Omental fat pad (tissue), 4 donors: ENCODE data around the gene SCFD2. TPM values are rescaled to one million over a fixed set of nuclear protein-coding genes. Genes with fewer than 3 reads are reported as not detected.

ENCODE experiments used
- ATAC-seq: fragments of 150-250 bp; one replicate; pipeline ENCODE4 v1.9.1; 2016; ENCODE audit warnings: mild to moderate bottlenecking, moderate library complexity; ENCODE audit not compliant: low FRiP score
- DNase-seq: peaks from one replicate; pipeline ENCODE4 v3.0.0-alpha.2; 2019; ENCODE audit warnings: low spot score
- total RNA-seq, 4 donors: library from RNA; depleted of rRNA; stranded (reverse); fragments of >200 nt; gene quantifications; one replicate each; pipeline ENCODE4 v1.1.0, GENCODE V29; 2016
- TF ChIP-seq, protein P1 (sequence below), 3 donors: fragments of 450-650 bp; IDR thresholded peaks; one replicate each; pipeline ENCODE4 v1.5.1; 2016 to 2017; ENCODE audit warnings: antibody characterized with exemption in 3 of 3, mild to moderate bottlenecking in 3 of 3, moderate library complexity in 2 of 3

Gene SCFD2
- total RNA-seq, 4 donors from 2014 or later: 26.4 to 65.6 (median 28.4) TPM

DNA sequence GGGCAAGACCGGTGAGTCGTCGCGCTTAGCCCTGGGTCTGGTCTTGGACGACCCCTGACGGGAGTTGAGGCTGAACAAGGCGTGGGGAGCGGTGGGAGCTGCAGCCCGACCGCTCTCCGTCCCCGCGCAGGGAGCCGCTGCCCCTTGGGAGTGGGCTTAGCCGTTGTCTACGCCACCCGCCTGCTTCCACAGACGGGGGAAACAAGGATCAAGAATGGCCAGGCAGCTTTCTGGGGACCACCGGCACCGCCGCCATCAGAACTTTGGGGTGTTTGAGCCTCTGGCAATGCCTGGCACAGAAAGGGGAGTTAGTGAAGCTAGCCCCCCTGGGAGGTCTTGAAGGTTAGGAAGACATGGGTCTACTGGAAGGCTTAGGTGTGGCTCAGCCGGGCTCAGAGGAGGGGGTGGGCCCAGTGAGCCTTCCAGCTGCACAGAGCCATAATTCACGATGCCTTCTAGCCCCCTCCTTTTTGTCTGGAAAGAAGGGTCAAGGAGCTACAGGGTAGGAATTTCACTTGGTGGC, 503.2 kb downstream of the SCFD2 start:
- DNase-seq: no peak
- no peak for ATAC-seq
- TF ChIP-seq, protein P1, sequence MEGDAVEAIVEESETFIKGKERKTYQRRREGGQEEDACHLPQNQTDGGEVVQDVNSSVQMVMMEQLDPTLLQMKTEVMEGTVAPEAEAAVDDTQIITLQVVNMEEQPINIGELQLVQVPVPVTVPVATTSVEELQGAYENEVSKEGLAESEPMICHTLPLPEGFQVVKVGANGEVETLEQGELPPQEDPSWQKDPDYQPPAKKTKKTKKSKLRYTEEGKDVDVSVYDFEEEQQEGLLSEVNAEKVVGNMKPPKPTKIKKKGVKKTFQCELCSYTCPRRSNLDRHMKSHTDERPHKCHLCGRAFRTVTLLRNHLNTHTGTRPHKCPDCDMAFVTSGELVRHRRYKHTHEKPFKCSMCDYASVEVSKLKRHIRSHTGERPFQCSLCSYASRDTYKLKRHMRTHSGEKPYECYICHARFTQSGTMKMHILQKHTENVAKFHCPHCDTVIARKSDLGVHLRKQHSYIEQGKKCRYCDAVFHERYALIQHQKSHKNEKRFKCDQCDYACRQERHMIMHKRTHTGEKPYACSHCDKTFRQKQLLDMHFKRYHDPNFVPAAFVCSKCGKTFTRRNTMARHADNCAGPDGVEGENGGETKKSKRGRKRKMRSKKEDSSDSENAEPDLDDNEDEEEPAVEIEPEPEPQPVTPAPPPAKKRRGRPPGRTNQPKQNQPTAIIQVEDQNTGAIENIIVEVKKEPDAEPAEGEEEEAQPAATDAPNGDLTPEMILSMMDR (IDR thresholded peaks at IDR 0.05): no peak

DNA sequence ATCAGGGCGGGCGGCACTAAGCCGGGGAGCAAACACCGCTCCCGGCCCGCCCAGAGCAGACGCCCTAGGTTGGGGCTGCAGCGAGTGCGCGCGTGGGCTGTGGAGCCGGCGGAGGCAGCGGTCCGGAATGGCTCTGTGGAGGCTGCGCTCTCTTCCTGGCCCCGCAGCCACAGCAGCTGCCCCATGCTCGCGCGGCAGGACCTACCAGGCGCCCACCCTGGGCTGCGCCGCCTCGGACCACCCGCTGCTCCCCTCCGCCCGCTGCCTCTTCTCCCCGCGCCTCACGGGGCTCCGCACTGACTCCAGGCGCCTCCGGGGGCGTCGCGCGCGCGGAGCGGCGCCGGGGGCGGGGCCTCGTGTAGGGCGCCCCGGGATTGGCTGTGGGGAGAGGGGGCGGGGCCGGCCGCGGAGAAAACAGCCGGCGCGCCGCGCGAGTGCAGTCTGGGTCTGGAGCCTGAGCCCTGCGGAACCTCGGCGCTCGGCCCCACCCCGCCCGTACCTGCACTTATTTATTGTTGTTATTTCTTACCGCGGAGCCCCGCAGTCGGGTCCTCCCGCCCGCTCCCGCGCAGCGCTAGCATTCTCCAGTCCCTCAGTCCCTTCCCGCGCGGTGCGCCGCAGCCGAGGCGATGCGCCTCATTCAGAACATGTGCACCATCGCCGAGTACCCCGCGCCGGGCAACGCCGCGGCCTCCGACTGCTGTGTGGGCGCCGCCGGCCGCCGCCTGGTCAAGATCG, 503.8 kb downstream of the SCFD2 start, which contains the start of gene RASL11B:
Gene RASL11B, plus strand, starts transcription at position 439 of the 738 bp plus-strand sequence. Its CDS starts 191 bp downstream, at position 630.
- DNase-seq (peak; percentile 59), ATAC-seq (peak; percentile 98)
- TF ChIP-seq, protein P1 (IDR thresholded peaks at IDR 0.05): no peak

DNA sequence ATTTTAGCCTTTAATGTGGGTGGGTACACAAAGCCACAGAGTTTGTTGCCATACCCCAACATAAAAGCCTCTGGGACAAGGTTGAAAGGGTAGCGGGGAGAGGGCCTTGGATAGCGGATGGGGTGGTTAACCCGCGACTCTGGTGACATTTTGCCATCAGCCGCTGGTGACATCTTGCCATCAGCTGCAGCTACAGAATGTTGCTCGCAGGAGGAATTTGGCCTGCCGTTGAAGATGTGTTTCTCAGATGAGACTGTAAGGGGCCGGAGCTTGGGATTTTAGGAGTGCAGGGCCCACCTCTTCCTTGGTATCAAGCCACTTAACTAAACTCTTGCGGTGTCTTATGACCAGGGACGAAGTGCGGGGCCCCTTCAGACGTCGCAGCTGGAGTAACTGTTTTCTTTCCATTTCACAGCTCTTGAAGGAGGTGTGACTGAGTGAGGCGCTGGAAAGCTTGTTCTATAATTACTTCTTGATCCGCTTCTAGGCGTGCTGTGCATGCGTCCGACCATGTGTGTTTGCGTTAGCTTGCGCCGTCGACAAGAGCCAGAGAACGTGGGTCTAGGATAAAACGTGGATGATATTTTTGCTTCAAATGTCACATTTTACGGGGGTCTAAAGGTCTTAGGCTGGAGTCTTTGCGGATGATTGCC, 504.6 kb downstream of the SCFD2 start:
- no peak for DNase-seq
- peak; percentile 1 for ATAC-seq
- TF ChIP-seq, protein P1 (IDR thresholded peaks at IDR 0.05): no peak

DNA sequence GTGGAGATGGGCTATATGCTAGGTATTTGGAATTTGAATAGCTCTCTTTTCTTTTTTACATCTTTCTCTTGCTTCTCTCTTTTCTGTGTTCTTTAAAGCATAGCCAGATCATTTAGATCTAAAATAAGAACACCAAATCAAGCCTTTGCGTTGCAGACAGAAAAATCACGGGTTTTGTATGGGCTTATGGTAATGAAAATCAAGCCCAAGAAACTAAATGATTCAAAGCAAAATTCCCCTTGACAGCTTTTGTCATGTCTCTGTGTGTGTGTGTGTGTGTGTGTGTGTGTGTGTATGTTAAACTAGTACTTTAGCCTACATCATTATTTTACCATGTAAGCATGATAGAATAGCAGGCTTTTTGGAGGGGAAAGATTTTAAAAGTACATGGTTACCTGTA, 505.5 kb downstream of the SCFD2 start:
- TF ChIP-seq, protein P1 (IDR thresholded peaks at IDR 0.05): no peak
- ATAC-seq (no peak), DNase-seq (no peak)

DNA sequence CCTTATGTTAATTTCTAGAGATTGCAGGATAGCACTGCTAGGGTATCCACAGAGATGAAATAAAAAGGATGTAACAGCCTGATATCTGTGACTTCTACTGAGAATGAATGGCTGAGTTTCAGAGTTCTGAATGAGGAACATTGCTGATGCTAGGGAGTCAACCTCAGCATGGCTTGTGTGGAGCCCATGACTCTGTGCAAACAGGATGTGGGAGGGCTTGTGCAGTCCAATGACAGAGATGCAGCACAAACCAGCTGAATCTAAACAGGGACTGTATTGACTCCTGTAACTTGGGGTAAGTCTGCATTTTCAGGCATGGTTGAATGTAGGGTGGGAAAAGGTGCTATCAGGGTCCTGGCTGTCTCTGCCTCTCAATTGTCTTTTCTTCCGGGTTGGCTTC, 509.1 kb downstream of the SCFD2 start:
- no peak for ATAC-seq
- DNase-seq: no peak
- TF ChIP-seq, protein P1 (IDR thresholded peaks at IDR 0.05): no peak

DNA sequence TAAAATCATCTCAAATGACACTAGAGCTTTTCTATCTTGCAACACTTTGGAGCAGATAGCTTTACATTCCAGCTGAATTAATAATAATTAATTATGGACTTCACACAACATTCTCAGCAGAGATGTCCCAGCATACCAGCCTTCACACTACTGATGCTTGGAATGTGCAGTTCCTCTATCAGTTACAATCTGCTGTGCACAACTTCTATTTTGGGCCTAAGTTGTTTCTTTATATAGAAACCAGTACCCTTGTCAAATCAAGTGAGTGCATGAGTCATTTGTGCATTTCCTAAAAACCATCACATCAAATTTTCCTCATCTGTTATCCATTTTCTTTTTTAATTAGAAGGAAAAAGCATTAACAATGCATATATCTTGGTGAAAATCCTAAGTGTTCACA, 512.5 kb downstream of the SCFD2 start:
- ATAC-seq (no peak), DNase-seq (no peak)
- TF ChIP-seq, protein P1 (IDR thresholded peaks at IDR 0.05): no peak
